ENCODE measurements around the gene TNK2.

TNK2 gene

GRCh38 chr3:195895078-195895860 lies 13.1 kb downstream of the TNK2 start (continued):
- TF ChIP-seq ZBTB6 (tag by site-specific recombination; IDR thresholded peaks at IDR 0.05) = no peak
- no peak for TF ChIP-seq ZNF140 (tag by site-specific recombination; IDR thresholded peaks at IDR 0.05)
- TF ChIP-seq SP3 (tag by site-specific recombination; IDR thresholded peaks at IDR 0.05) = peak; percentile 41; the same call in 1 of the 2 replicates
- no peak for TF ChIP-seq REST (tag by site-specific recombination; IDR thresholded peaks at IDR 0.05)
- TF ChIP-seq ZNF580 (tag by site-specific recombination; IDR thresholded peaks at IDR 0.05) = no peak
- no peak for TF ChIP-seq ATF2 (tag by site-specific recombination; IDR thresholded peaks at IDR 0.05; ENCODE audit: low read depth)
- TF ChIP-seq ZNF660 (tag by site-specific recombination; IDR thresholded peaks at IDR 0.05) = no peak
- TF ChIP-seq KLF9 (tag by site-specific recombination; IDR thresholded peaks at IDR 0.05; ENCODE audit: low read depth) = peak; percentile 84; the same call in 1 of the 2 replicates
- no peak for TF ChIP-seq ZNF174 (tag by site-specific recombination; IDR thresholded peaks at IDR 0.05)
- no peak; the same call in 1 of the 2 replicates for TF ChIP-seq ZNF366 (tag by site-specific recombination; conservative IDR thresholded peaks at IDR 0.05)
- TF ChIP-seq ZXDB (tag by site-specific recombination; IDR thresholded peaks at IDR 0.05) = 0 out of 2 replicates have a peak, but pooled peaks have one; percentile 26
- peak; percentile 76 for TF ChIP-seq PATZ1 (tag by site-specific recombination; IDR thresholded peaks at IDR 0.05)
- no peak for TF ChIP-seq OVOL3 (tag by site-specific recombination; IDR thresholded peaks at IDR 0.05)
- TF ChIP-seq ZNF211 (tag by site-specific recombination; IDR thresholded peaks at IDR 0.05; ENCODE audit: low read depth) = no peak
- peak; percentile 97 for TF ChIP-seq GLIS2 (tag by site-specific recombination; IDR thresholded peaks at IDR 0.05)
- no peak for TF ChIP-seq ZNF626 (tag by site-specific recombination; IDR thresholded peaks at IDR 0.05)
- 0 out of 2 replicates have a peak, but pooled peaks have one; percentile 54 for TF ChIP-seq KLF1 (tag by site-specific recombination; IDR thresholded peaks at IDR 0.05)
- no peak for TF ChIP-seq ZSCAN23 (tag by site-specific recombination; IDR thresholded peaks at IDR 0.05)
- TF ChIP-seq ZNF521 (tag by site-specific recombination; IDR thresholded peaks at IDR 0.05) = no peak
- TF ChIP-seq ZNF692 (tag by site-specific recombination; IDR thresholded peaks at IDR 0.05) = no peak
- no peak for TF ChIP-seq ZNF785 (tag by site-specific recombination; IDR thresholded peaks at IDR 0.05)
- no peak for TF ChIP-seq SALL2 (tag by site-specific recombination; IDR thresholded peaks at IDR 0.05; ENCODE audit: borderline replicate concordance)
- TF ChIP-seq ZNF350 (tag by site-specific recombination; IDR thresholded peaks at IDR 0.05) = no peak
- peak; percentile 27; the same call in 1 of the 2 replicates for TF ChIP-seq ZNF335 (tag by site-specific recombination; conservative IDR thresholded peaks at IDR 0.05)
- peak; percentile 35; the same call in 1 of the 2 replicates for TF ChIP-seq PRDM10 (tag by site-specific recombination; IDR thresholded peaks at IDR 0.05)

Measured in HEK293 (cell line).